Measurements from ENCODE around the gene CYBB. TPM values are rescaled to one million over a fixed set of nuclear protein-coding genes. Genes with fewer than 3 reads are reported as not detected.

The CYBB gene
- total and polyA plus RNA-seq, 2 experiments from 2014 or later = 2.5 TPM; not detected in 1

GRCh38 chrX:37817176-37817575, 37.3 kb downstream of the CYBB start:
- WGBS (ENCODE audit: low lambda C conversion rate, missing lambda C conversion rate) = 89% methylated on average over 2 of the region's 2 CpGs
- Histone ChIP-seq H4K20me1 (ENCODE audit: insufficient read depth, poor library complexity, severe bottlenecking) (no peaks in the 10 kb centered on the region), H3K27me3 (no peaks in the 10 kb centered on the region), H3K36me3 (replicated peaks; ENCODE audit: insufficient read depth, low read depth) (no peaks in the 10 kb centered on the region), H2AFZ (no peak overlapping the region), H3K27ac (no peak overlapping the region), H3K9me3 (ENCODE audit: low read depth) (no peaks in the 10 kb centered on the region), H3K4me1 (ENCODE audit: insufficient read depth) (no peaks in the 10 kb centered on the region), H3K9me2 (replicated peaks; ENCODE audit: insufficient read depth) (no peaks in the 10 kb centered on the region), H3K4me3 (no peak overlapping the region), H3K79me2 (no peaks in the 10 kb centered on the region), H3K4me2 (no peak overlapping the region)
- no peak for DNase-seq (ENCODE audit: low spot score)
- TF ChIP-seq EZH2 (IDR thresholded peaks at IDR 0.05; ENCODE audit: borderline replicate concordance) = no peak
- TF ChIP-seq, protein P1, sequence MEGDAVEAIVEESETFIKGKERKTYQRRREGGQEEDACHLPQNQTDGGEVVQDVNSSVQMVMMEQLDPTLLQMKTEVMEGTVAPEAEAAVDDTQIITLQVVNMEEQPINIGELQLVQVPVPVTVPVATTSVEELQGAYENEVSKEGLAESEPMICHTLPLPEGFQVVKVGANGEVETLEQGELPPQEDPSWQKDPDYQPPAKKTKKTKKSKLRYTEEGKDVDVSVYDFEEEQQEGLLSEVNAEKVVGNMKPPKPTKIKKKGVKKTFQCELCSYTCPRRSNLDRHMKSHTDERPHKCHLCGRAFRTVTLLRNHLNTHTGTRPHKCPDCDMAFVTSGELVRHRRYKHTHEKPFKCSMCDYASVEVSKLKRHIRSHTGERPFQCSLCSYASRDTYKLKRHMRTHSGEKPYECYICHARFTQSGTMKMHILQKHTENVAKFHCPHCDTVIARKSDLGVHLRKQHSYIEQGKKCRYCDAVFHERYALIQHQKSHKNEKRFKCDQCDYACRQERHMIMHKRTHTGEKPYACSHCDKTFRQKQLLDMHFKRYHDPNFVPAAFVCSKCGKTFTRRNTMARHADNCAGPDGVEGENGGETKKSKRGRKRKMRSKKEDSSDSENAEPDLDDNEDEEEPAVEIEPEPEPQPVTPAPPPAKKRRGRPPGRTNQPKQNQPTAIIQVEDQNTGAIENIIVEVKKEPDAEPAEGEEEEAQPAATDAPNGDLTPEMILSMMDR (IDR thresholded peaks at IDR 0.05; ENCODE audit: poor library complexity) = no peak
- TF ChIP-seq EZH2phosphoT487 (IDR thresholded peaks at IDR 0.05; ENCODE audit: low read depth, severe bottlenecking, unreplicated experiment) = no peak

GRCh38 chrX:37817579-37817978, 37.7 kb downstream of the CYBB start:
- TF ChIP-seq, protein P1 (IDR thresholded peaks at IDR 0.05; ENCODE audit: poor library complexity) = no peak
- no peak for TF ChIP-seq EZH2 (IDR thresholded peaks at IDR 0.05; ENCODE audit: borderline replicate concordance)
- no peak for TF ChIP-seq EZH2phosphoT487 (IDR thresholded peaks at IDR 0.05; ENCODE audit: low read depth, severe bottlenecking, unreplicated experiment)
- Histone ChIP-seq H3K9me2 (replicated peaks; ENCODE audit: insufficient read depth) (no peaks in the 10 kb centered on the region), H3K79me2 (no peaks in the 10 kb centered on the region), H3K4me3 (no peak overlapping the region), H2AFZ (no peak overlapping the region), H3K27me3 (no peaks in the 10 kb centered on the region), H3K27ac (no peak overlapping the region), H4K20me1 (ENCODE audit: insufficient read depth, poor library complexity, severe bottlenecking) (no peaks in the 10 kb centered on the region), H3K9me3 (ENCODE audit: low read depth) (no peaks in the 10 kb centered on the region), H3K4me2 (no peak overlapping the region), H3K4me1 (ENCODE audit: insufficient read depth) (no peaks in the 10 kb centered on the region), H3K36me3 (replicated peaks; ENCODE audit: insufficient read depth, low read depth) (no peaks in the 10 kb centered on the region)
- DNase-seq (ENCODE audit: low spot score) = no peak
- 47% methylated on average over 3 of the region's 3 CpGs for WGBS (ENCODE audit: low lambda C conversion rate, missing lambda C conversion rate)

DNA sequence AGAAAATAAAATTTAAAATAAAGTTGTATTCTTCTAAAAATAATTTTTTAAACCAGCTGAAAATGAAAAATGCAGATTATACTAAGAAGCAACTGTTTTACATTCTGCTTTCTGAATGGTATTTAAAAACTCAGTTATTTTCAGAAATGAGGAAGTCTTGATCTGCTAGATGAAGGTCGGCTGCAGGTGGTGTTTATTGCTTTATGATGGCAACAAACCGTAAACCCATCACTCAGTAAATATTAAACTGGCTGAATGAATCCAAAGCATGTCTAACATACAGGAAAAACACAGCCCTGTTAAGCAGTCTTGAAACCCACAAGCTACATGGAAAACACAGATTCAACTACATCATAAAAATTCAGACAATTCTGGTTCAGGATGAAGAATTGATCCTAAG, 38.2 kb downstream of the CYBB start:
- 47% methylated on average over 2 of the region's 2 CpGs for WGBS (ENCODE audit: low lambda C conversion rate, missing lambda C conversion rate)
- TF ChIP-seq, protein P1 (IDR thresholded peaks at IDR 0.05; ENCODE audit: poor library complexity) = no peak
- TF ChIP-seq EZH2phosphoT487 (IDR thresholded peaks at IDR 0.05; ENCODE audit: low read depth, severe bottlenecking, unreplicated experiment) (no peak), EZH2 (IDR thresholded peaks at IDR 0.05; ENCODE audit: borderline replicate concordance) (no peak)
- H3K79me2 ChIP-seq = no peaks in the 10 kb centered on the region
- H2AFZ ChIP-seq = no peak overlapping the region
- H4K20me1 ChIP-seq (ENCODE audit: insufficient read depth, poor library complexity, severe bottlenecking) = no peaks in the 10 kb centered on the region
- no peaks in the 10 kb centered on the region for H3K9me2 ChIP-seq (replicated peaks; ENCODE audit: insufficient read depth)
- H3K27ac ChIP-seq = no peak overlapping the region
- no peaks in the 10 kb centered on the region for H3K36me3 ChIP-seq (replicated peaks; ENCODE audit: insufficient read depth, low read depth)
- no peak overlapping the region for H3K4me3 ChIP-seq
- H3K9me3 ChIP-seq (ENCODE audit: low read depth) = no peaks in the 10 kb centered on the region
- no peaks in the 10 kb centered on the region for H3K27me3 ChIP-seq
- no peaks in the 10 kb centered on the region for H3K4me1 ChIP-seq (ENCODE audit: insufficient read depth)
- no peak overlapping the region for H3K4me2 ChIP-seq
- no peak for DNase-seq (ENCODE audit: low spot score)

DNA sequence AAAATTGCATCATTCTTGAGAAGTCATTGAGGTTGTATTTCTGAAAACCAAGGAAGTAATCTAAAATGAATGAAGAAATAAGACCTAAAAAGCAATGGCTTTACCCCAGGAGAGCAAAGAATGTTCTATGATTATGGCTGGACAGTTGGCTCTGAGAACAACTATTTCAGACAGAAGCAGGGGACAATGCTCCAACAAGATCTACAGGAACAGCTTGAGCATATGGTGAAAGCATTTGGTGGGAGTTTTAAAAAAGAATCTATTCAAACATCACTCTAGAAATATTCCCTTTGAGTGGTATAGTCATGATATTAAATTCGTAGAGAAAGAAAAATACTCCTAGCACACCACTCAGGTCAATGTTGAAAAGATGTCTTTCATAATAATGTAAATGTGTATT, 40.8 kb downstream of the CYBB start:
- Histone ChIP-seq H2AFZ (no peak overlapping the region), H3K9me2 (replicated peaks; ENCODE audit: insufficient read depth) (no peaks in the 10 kb centered on the region), H3K9me3 (ENCODE audit: low read depth) (no peaks in the 10 kb centered on the region), H3K4me2 (no peak overlapping the region), H3K27me3 (no peaks in the 10 kb centered on the region), H3K36me3 (replicated peaks; ENCODE audit: insufficient read depth, low read depth) (no peaks in the 10 kb centered on the region), H3K4me1 (ENCODE audit: insufficient read depth) (no peaks in the 10 kb centered on the region), H4K20me1 (ENCODE audit: insufficient read depth, poor library complexity, severe bottlenecking) (no peaks in the 10 kb centered on the region), H3K27ac (no peak overlapping the region), H3K4me3 (no peak overlapping the region), H3K79me2 (no peaks in the 10 kb centered on the region)
- 71% methylated on average over 1 of the region's 1 CpG for WGBS (ENCODE audit: low lambda C conversion rate, missing lambda C conversion rate)
- no peak for DNase-seq (ENCODE audit: low spot score)
- TF ChIP-seq, protein P1 (IDR thresholded peaks at IDR 0.05; ENCODE audit: poor library complexity) = no peak
- TF ChIP-seq EZH2phosphoT487 (IDR thresholded peaks at IDR 0.05; ENCODE audit: low read depth, severe bottlenecking, unreplicated experiment) (no peak), EZH2 (IDR thresholded peaks at IDR 0.05; ENCODE audit: borderline replicate concordance) (no peak)

Data from hepatocyte (in vitro differentiated cells).